Ectodermal cell (in vitro differentiated cells): ENCODE results near the gene ENTPD2.

Experiments used
- H3K27ac ChIP-seq: 2 replicates; pipeline ENCODE4 v1.7.0; 2013; ENCODE audit warnings: mild to moderate bottlenecking, low read depth, low read length; ENCODE audit not compliant: insufficient read depth, poor library complexity, severe bottlenecking
- H3K27me3 ChIP-seq: 2 replicates; pipeline ENCODE4 v1.7.0; 2013; ENCODE audit warnings: mild to moderate bottlenecking, low read length; ENCODE audit not compliant: insufficient read depth, control insufficient read depth, poor library complexity, severe bottlenecking
- H3K36me3 ChIP-seq: one replicate; pipeline ENCODE4 v1.7.0; 2013; ENCODE audit warnings: low read length; ENCODE audit not compliant: control insufficient read depth, insufficient read depth
- H3K4me1 ChIP-seq: one replicate; pipeline ENCODE4 v1.7.0; 2013; ENCODE audit warnings: low read length; ENCODE audit not compliant: control insufficient read depth, insufficient read depth
- H3K4me3 ChIP-seq: 2 replicates; pipeline ENCODE4 v1.7.0; 2013; ENCODE audit warnings: low read depth, low read length, control low read depth; ENCODE audit not compliant: insufficient read depth
- H3K9me3 ChIP-seq: 2 replicates; pipeline ENCODE4 v1.7.0; 2013; ENCODE audit warnings: mild to moderate bottlenecking, low read length, moderate library complexity; ENCODE audit not compliant: control insufficient read depth
- WGBS, 2 experiments: methylation state at CpG; one replicate each; pipeline ENCODE4 v1.1.7; 2013; ENCODE audit warnings: missing lambda C conversion rate in 2 of 2; 5-methylcytosine and 5-hydroxymethylcytosine counted together

ENTPD2 gene

GRCh38 chr9:137044037-137044436, 9.8 kb downstream of the ENTPD2 start:
- H3K36me3 ChIP-seq, result peaks cover 3% of the 10 kb centered on the region
- H3K27ac ChIP-seq, result no peak overlapping the region
- peaks cover 9% of the 10 kb centered on the region for H3K4me1 ChIP-seq
- H3K9me3 ChIP-seq, result no peaks in the 10 kb centered on the region
- peaks cover 54% of the 10 kb centered on the region for H3K27me3 ChIP-seq
- 86 to 88% methylated on average over 12 of the region's 12 CpGs for WGBS, 2 experiments
- no peak overlapping the region for H3K4me3 ChIP-seq

DNA sequence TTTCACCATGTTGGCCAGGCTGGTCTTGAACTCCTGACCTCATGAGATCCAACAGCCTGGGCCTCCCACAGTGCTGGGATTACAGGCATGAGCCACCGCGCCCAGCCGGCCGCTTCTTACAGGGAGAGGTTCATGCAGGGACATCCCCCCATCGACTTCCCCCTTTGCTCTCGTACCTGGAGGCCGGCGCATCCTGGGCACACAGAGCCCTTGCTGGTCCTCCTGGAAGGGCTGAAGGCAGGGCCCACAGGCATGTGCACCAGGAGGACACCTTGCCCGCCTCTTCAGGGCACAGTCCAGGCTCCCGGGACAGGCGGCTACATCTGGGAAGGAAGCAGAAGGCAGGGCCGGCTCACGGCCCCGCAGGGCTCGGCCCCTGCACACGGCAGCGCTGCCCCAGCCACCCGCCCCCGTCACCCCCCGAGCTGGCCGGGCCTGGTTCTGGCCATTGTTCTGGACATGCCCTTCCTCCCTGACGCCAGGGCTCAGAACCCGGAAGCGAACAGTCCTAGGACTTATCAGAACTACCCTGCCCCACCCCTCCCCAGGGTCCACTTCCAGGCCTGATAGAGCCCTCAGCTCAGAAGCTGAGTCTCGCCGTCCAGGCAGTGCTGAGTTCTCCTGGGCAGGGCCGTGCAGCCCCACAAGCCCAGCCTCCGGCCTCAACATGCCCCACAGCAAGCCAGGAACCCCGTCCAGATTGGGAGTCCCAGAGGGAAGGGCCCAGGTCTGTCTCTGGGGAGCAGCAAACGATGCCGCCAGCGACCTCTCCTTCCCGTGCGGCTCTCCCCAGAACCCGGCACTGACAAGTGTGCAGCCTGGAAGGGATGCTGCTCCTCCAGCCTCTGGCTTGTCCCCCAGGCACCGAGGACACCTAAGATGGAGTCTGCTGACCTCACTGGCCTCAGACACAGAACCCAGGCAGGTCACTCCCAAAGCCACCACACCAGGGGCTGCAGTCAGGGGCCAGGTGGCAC, 10.8 kb downstream of the ENTPD2 start:
- Histone ChIP-seq H3K27ac (no peak overlapping the region), H3K4me3 (no peak overlapping the region), H3K9me3 (no peaks in the 10 kb centered on the region), H3K4me1 (peaks cover 9% of the 10 kb centered on the region), H3K27me3 (peaks cover 44% of the 10 kb centered on the region), H3K36me3 (peaks cover 4% of the 10 kb centered on the region)
- WGBS, 2 experiments, result 90 to 91% methylated on average over 36 of the region's 36 CpGs

GRCh38 chr9:137041124-137041523, 12.7 kb downstream of the ENTPD2 start:
- Histone ChIP-seq H3K4me3 (no peak overlapping the region), H3K27ac (no peak overlapping the region), H3K4me1 (peaks cover 9% of the 10 kb centered on the region), H3K9me3 (no peaks in the 10 kb centered on the region), H3K36me3 (peaks cover 4% of the 10 kb centered on the region), H3K27me3 (peaks cover 25% of the 10 kb centered on the region)
- WGBS, 2 experiments, result 77% methylated on average over 16 of the region's 16 CpGs

- Histone ChIP-seq H3K27me3 (peaks cover 19% of the 10 kb centered on the region), H3K9me3 (no peaks in the 10 kb centered on the region), H3K27ac (no peak overlapping the region), H3K36me3 (peaks cover 4% of the 10 kb centered on the region), H3K4me3 (no peak overlapping the region), H3K4me1 (peaks cover 9% of the 10 kb centered on the region)
- 92 to 93% methylated on average over 23 of the region's 23 CpGs for whole genome bisulfite sequencing, 2 experiments
These were observed 13.3 kb downstream of the ENTPD2 start for GRCh38 chr9:137040568-137040967.

GRCh38 chr9:137039611-137040366, 14.1 kb downstream of the ENTPD2 start:
- H3K4me3 ChIP-seq, result no peak overlapping the region
- peaks cover 4% of the 10 kb centered on the region for H3K36me3 ChIP-seq
- no peak overlapping the region for H3K27ac ChIP-seq
- H3K4me1 ChIP-seq, result peaks cover 2% of the 10 kb centered on the region
- WGBS, 2 experiments, result 95 to 97% methylated on average over 32 of the region's 32 CpGs
- no peaks in the 10 kb centered on the region for H3K9me3 ChIP-seq
- peaks cover 13% of the 10 kb centered on the region for H3K27me3 ChIP-seq

DNA sequence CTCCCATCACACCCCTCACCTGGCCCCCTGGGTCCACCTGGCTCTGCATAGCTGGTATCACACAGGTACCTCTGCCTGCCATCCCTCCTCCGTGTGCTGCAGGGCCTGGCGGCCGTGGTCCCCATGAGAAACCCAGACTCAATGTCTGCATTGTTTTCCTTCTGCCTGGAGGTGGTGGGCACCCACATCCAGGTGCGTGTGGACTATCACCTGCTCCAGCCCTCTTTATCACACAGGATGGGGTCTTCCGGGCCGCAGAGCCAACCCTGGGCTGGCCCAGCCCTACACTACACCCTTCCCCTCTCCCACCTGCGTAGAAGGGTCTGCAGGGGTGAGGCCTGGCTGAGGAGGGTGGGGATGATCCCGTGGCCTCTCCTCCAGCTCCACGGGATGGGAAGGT, 14.9 kb downstream of the ENTPD2 start:
- H3K4me1 ChIP-seq, result no peaks in the 10 kb centered on the region
- no peak overlapping the region for H3K27ac ChIP-seq
- no peaks in the 10 kb centered on the region for H3K9me3 ChIP-seq
- H3K27me3 ChIP-seq, result peaks cover 8% of the 10 kb centered on the region
- WGBS, 2 experiments, result 93% methylated on average over 9 of the region's 9 CpGs
- peaks cover 4% of the 10 kb centered on the region for H3K36me3 ChIP-seq
- H3K4me3 ChIP-seq, result no peak overlapping the region

DNA sequence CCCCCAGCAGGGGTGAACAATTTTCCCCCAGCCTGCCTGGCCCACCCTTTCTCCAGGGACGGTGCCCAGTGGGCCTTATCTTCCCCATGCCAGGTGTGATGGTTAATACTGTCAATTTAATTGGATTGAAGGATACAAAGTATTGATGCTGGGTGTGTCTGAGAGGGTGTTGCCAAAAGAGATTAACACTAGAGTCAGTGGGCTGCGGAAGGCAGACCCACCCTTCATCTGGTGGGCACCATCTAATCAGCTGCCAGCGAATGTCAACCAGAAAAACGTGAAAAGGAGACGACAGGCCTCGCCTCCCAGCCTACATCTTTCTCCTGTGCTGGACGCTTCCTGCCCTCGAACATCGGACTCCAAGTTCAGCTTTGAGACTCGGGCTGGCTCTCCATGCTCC, 16.4 kb downstream of the ENTPD2 start:
- Histone ChIP-seq H3K27ac (no peak overlapping the region), H3K4me3 (no peak overlapping the region), H3K4me1 (no peaks in the 10 kb centered on the region), H3K9me3 (no peaks in the 10 kb centered on the region), H3K36me3 (peaks cover 4% of the 10 kb centered on the region), H3K27me3 (peaks cover 5% of the 10 kb centered on the region)
- WGBS, 2 experiments, result 93 to 95% methylated on average over 10 of the region's 10 CpGs

- Histone ChIP-seq H3K27me3 (peaks cover 5% of the 10 kb centered on the region), H3K4me1 (no peaks in the 10 kb centered on the region), H3K9me3 (no peaks in the 10 kb centered on the region), H3K4me3 (no peak overlapping the region), H3K27ac (no peak overlapping the region), H3K36me3 (peaks cover 4% of the 10 kb centered on the region)
- 89 to 96% methylated on average over 13 of the region's 13 CpGs for WGBS, 2 experiments
These were observed 16.8 kb downstream of the ENTPD2 start for GRCh38 chr9:137037035-137037434.

DNA sequence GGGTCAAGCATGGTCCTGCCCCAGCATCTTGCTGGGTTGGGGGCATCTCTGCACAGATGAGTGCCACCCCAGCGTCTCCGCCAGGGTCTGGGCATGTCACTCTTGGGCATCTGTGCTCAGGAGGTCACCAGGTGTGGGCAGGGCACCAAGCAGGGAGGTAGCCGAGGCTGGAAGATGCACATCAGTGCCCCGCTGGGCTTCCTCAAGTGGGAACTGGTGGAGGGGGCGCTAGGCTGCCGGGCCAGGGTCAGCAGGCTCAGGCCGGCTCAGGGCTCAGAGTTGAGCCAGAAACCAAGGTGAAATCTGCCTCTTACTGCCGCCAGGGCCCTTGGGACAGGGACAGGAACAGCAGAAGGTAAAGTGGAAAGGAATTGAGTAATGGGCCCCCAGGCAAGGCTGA, 17.9 kb downstream of the ENTPD2 start:
- Histone ChIP-seq H3K4me1 (no peaks in the 10 kb centered on the region), H3K9me3 (no peaks in the 10 kb centered on the region), H3K27ac (no peak overlapping the region), H3K27me3 (peaks cover 5% of the 10 kb centered on the region), H3K36me3 (peaks cover 4% of the 10 kb centered on the region), H3K4me3 (no peak overlapping the region)
- WGBS, 2 experiments, result 83 to 87% methylated on average over 8 of the region's 8 CpGs

DNA sequence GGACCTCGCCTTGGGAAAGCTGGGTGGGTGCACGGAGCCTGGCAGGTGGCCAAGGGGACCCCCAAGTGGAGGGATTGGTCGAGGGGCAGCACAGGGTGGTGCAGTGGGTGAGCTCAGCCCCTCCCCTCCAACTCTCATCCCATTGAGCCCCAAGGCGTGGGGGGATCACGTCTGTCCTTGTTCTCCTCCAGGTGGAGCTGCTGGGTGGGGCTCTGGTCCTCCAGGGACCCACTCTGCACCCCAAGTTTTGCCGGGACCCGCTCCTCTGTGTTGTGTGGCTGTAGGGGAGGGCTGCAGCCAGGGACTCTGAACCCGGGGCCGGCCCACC, 18.4 kb downstream of the ENTPD2 start:
- Histone ChIP-seq H3K36me3 (peaks cover 4% of the 10 kb centered on the region), H3K27ac (no peak overlapping the region), H3K9me3 (no peaks in the 10 kb centered on the region), H3K4me3 (no peak overlapping the region), H3K4me1 (no peaks in the 10 kb centered on the region), H3K27me3 (peaks cover 5% of the 10 kb centered on the region)
- 32 to 36% methylated on average over 9 of the region's 9 CpGs for WGBS, 2 experiments
